Measurements from ENCODE around the gene BMERB1. TPM values are rescaled to one million over a fixed set of nuclear protein-coding genes. Genes with fewer than 3 reads are reported as not detected.

Gene BMERB1
- total RNA-seq, 1 donor from 2014 or later = 20.1 TPM

DNA sequence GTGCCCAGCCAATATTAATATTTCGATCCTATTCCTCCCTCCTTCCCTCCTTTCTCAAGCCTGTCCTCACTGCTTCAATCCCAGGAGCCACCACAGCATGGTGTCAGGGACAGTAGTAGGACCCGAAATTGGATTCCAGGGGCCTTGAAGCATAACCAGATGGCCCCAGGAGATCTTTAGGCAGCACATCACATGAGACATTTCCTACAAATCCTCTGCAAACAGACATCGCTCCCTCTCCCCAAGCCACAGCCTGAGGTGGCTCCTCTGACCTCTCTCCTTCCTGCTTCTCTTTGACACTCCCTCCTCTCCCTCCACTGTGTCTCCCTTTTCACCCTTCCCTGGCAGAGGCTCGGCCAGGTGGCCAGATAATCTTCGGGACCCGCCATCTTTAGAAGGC is 76.6 kb downstream of the BMERB1 start:
- Histone ChIP-seq H3K27ac (ENCODE audit: low read depth, low read length) (no peak overlapping the region), H3K4me3 (ENCODE audit: insufficient read depth, low read depth, low read length) (no peak overlapping the region), H4K20me1 (ENCODE audit: insufficient read depth, low read length) (no peaks in the 10 kb centered on the region), H3K9ac (ENCODE audit: low read length) (no peak overlapping the region), H3K79me2 (ENCODE audit: insufficient read depth, low read length) (no peaks in the 10 kb centered on the region), H2AFZ (ENCODE audit: low read depth, low read length) (no peak overlapping the region), H3K4me1 (ENCODE audit: insufficient read depth, low read length) (peaks cover 24% of the 10 kb centered on the region), H3K27me3 (ENCODE audit: insufficient read depth, low read length) (no peaks in the 10 kb centered on the region), H3K9me3 (ENCODE audit: insufficient read depth, low read depth, low read length) (no peaks in the 10 kb centered on the region), H3K36me3 (ENCODE audit: insufficient read depth, low read length) (no peaks in the 10 kb centered on the region), H3K4me2 (ENCODE audit: low read length) (no peak overlapping the region)
- no peak for TF ChIP-seq EZH2 (IDR thresholded peaks at IDR 0.05; ENCODE audit: insufficient read depth, low read length)
- TF ChIP-seq, protein P1, sequence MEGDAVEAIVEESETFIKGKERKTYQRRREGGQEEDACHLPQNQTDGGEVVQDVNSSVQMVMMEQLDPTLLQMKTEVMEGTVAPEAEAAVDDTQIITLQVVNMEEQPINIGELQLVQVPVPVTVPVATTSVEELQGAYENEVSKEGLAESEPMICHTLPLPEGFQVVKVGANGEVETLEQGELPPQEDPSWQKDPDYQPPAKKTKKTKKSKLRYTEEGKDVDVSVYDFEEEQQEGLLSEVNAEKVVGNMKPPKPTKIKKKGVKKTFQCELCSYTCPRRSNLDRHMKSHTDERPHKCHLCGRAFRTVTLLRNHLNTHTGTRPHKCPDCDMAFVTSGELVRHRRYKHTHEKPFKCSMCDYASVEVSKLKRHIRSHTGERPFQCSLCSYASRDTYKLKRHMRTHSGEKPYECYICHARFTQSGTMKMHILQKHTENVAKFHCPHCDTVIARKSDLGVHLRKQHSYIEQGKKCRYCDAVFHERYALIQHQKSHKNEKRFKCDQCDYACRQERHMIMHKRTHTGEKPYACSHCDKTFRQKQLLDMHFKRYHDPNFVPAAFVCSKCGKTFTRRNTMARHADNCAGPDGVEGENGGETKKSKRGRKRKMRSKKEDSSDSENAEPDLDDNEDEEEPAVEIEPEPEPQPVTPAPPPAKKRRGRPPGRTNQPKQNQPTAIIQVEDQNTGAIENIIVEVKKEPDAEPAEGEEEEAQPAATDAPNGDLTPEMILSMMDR (IDR thresholded peaks at IDR 0.05; ENCODE audit: insufficient read depth, low read depth, low read length) = no peak
- H3K9me3 Mint-ChIP-seq (ENCODE audit: unreplicated experiment) = no peaks in the 10 kb centered on the region
- H3K4me3 Mint-ChIP-seq (ENCODE audit: unreplicated experiment) = no peak overlapping the region
- no peak for DNase-seq (ENCODE audit: low read depth)
- no peaks in the 10 kb centered on the region for H3K27me3 Mint-ChIP-seq (ENCODE audit: low read depth, unreplicated experiment)
- H3K36me3 Mint-ChIP-seq (ENCODE audit: low read depth, unreplicated experiment) = peaks cover 6% of the 10 kb centered on the region
- peak overlapping the region; percentile 44 for H3K27ac Mint-ChIP-seq (ENCODE audit: unreplicated experiment)
- FAIRE-seq = no peak
- H3K4me1 Mint-ChIP-seq (ENCODE audit: low read depth, unreplicated experiment) = peaks cover 26% of the 10 kb centered on the region

DNA sequence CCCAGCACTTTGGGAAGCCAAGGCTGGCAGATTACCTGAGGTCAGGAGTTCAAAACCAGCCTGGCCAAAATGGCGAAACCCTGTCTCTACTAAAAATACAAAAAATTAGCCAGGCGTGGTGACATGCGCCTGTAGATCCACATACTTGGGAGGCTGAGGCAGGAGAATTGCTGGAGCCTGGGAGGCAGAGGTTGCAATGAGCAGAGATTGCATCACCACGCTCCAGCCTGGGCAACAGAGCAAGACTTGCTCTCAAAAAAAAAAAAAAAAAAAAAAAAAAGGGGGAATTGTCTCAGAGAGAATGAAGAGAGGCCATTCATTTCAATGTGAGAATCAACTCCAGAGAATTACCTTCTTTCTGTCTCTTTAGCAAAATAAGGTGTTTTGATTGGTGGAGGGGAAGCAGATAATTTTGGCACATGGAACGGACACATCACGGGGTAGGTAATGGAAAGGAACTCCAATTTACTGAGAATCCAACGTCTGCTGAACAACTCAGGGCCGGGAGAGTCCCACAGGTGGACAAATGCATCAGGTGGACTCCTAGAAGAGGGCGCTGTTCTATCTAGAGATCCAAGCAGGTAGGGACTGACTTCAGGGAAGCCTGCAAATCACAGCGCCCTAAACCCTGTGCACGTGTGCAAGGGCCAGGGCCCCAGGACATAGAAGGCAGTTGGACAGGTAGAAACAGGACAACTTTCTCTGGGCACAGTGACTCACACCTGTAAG is 77.5 kb downstream of the BMERB1 start:
- no peak for FAIRE-seq
- Mint-ChIP-seq H3K4me1 (ENCODE audit: low read depth, unreplicated experiment) (peaks cover 25% of the 10 kb centered on the region), H3K27me3 (ENCODE audit: low read depth, unreplicated experiment) (no peaks in the 10 kb centered on the region), H3K27ac (ENCODE audit: unreplicated experiment) (no peak overlapping the region), H3K36me3 (ENCODE audit: low read depth, unreplicated experiment) (peaks cover 6% of the 10 kb centered on the region), H3K4me3 (ENCODE audit: unreplicated experiment) (no peak overlapping the region), H3K9me3 (ENCODE audit: unreplicated experiment) (no peaks in the 10 kb centered on the region)
- H2AFZ ChIP-seq (ENCODE audit: low read depth, low read length) = no peak overlapping the region
- H3K36me3 ChIP-seq (ENCODE audit: insufficient read depth, low read length) = no peaks in the 10 kb centered on the region
- no peak overlapping the region for H3K4me3 ChIP-seq (ENCODE audit: insufficient read depth, low read depth, low read length)
- DNase-seq (ENCODE audit: low read depth) = no peak
- H3K79me2 ChIP-seq (ENCODE audit: insufficient read depth, low read length) = no peaks in the 10 kb centered on the region
- no peak overlapping the region for H3K4me2 ChIP-seq (ENCODE audit: low read length)
- H3K9ac ChIP-seq (ENCODE audit: low read length) = no peak overlapping the region
- peaks cover 23% of the 10 kb centered on the region for H3K4me1 ChIP-seq (ENCODE audit: insufficient read depth, low read length)
- H3K27ac ChIP-seq (ENCODE audit: low read depth, low read length) = no peak overlapping the region
- H3K9me3 ChIP-seq (ENCODE audit: insufficient read depth, low read depth, low read length) = no peaks in the 10 kb centered on the region
- no peak for TF ChIP-seq EZH2 (IDR thresholded peaks at IDR 0.05; ENCODE audit: insufficient read depth, low read length)
- TF ChIP-seq, protein P1 (IDR thresholded peaks at IDR 0.05; ENCODE audit: insufficient read depth, low read depth, low read length) = no peak
- no peaks in the 10 kb centered on the region for H4K20me1 ChIP-seq (ENCODE audit: insufficient read depth, low read length)
- no peaks in the 10 kb centered on the region for H3K27me3 ChIP-seq (ENCODE audit: insufficient read depth, low read length)

DNA sequence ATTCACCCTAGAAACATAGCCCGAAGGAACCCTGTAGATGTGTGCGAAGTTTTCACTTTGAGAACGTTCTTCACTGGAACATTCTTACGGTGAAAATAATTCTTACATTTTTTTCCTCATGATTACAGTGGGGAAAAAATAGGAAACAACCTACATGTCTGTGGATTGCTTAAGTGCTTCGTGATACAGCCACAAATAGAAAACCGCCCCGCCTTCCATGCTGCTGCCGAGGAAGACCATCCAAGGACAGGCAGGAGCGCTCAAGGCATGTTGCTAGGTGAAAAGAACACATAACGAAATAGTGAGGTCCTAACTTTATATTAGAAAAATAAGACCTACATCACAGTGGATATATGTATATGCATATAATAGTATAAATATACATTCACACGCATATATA is 78.8 kb downstream of the BMERB1 start:
- Histone ChIP-seq H3K9ac (ENCODE audit: low read length) (no peak overlapping the region), H3K79me2 (ENCODE audit: insufficient read depth, low read length) (no peaks in the 10 kb centered on the region), H3K27me3 (ENCODE audit: insufficient read depth, low read length) (no peaks in the 10 kb centered on the region), H3K4me3 (ENCODE audit: insufficient read depth, low read depth, low read length) (no peak overlapping the region), H3K36me3 (ENCODE audit: insufficient read depth, low read length) (no peaks in the 10 kb centered on the region), H2AFZ (ENCODE audit: low read depth, low read length) (no peak overlapping the region), H3K27ac (ENCODE audit: low read depth, low read length) (no peak overlapping the region), H4K20me1 (ENCODE audit: insufficient read depth, low read length) (peaks cover 4% of the 10 kb centered on the region), H3K4me2 (ENCODE audit: low read length) (no peak overlapping the region), H3K4me1 (ENCODE audit: insufficient read depth, low read length) (peaks cover 19% of the 10 kb centered on the region), H3K9me3 (ENCODE audit: insufficient read depth, low read depth, low read length) (no peaks in the 10 kb centered on the region)
- FAIRE-seq (no peak), DNase-seq (ENCODE audit: low read depth) (no peak)
- H3K9me3 Mint-ChIP-seq (ENCODE audit: unreplicated experiment) = no peaks in the 10 kb centered on the region
- no peak for TF ChIP-seq EZH2 (IDR thresholded peaks at IDR 0.05; ENCODE audit: insufficient read depth, low read length)
- TF ChIP-seq, protein P1 (IDR thresholded peaks at IDR 0.05; ENCODE audit: insufficient read depth, low read depth, low read length) = no peak
- H3K4me3 Mint-ChIP-seq (ENCODE audit: unreplicated experiment) = no peak overlapping the region
- peaks cover 19% of the 10 kb centered on the region for H3K4me1 Mint-ChIP-seq (ENCODE audit: low read depth, unreplicated experiment)
- H3K27ac Mint-ChIP-seq (ENCODE audit: unreplicated experiment) = no peak overlapping the region
- H3K27me3 Mint-ChIP-seq (ENCODE audit: low read depth, unreplicated experiment) = no peaks in the 10 kb centered on the region
- H3K36me3 Mint-ChIP-seq (ENCODE audit: low read depth, unreplicated experiment) = peaks cover 6% of the 10 kb centered on the region

Measured in astrocyte (in vitro differentiated cells and primary cell).